Measurements from ENCODE around the gene ARHGAP19. TPM values are rescaled to one million over a fixed set of nuclear protein-coding genes. Genes with fewer than 3 reads are reported as not detected.

The ARHGAP19 gene
- total and polyA plus RNA-seq, 8 donors: 1.2 to 16.2 (median 6.3) TPM

DNA sequence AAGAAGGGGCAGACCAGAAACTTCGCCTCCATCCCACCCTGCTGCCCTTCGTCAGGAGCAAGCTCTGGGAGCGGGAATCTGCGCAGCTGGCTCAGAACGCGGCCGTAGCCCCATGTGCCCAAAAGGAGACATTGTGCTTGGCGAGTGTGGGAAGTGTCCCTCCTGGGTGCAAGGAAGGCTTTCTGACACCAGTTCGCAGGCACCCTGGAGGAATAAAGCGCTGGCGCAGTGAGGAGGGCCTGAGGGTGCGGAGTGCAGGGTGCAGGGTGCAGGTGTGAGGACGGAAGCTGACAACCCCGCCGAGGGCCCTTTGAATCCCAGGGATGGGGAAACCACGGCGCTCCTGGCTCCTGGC lies 107.5 kb downstream of the ARHGAP19 start:
- Histone ChIP-seq H3K4me3 (peak overlapping the region in 1 of 4 donors; percentile 49), H3K9me3 (no peaks in the 10 kb centered on the region), H3K4me1 (peaks cover 8 to 16% (median 13%) of the 10 kb centered on the region in 4 donors), H3K27ac (no peak overlapping the region), H3K36me3 (no peaks in the 10 kb centered on the region), H3K27me3 (peaks cover 9 to 93% (median 48%) of the 10 kb centered on the region in 3 donors)
- 13 to 46% (median 19%) methylated on average over 8 to 17 of the region's 17 CpGs for WGBS, 5 donors
- DNase-seq: no peak
- TF ChIP-seq POLR2AphosphoS5 (IDR thresholded peaks at IDR 0.05): no peak
- TF ChIP-seq, protein P1, sequence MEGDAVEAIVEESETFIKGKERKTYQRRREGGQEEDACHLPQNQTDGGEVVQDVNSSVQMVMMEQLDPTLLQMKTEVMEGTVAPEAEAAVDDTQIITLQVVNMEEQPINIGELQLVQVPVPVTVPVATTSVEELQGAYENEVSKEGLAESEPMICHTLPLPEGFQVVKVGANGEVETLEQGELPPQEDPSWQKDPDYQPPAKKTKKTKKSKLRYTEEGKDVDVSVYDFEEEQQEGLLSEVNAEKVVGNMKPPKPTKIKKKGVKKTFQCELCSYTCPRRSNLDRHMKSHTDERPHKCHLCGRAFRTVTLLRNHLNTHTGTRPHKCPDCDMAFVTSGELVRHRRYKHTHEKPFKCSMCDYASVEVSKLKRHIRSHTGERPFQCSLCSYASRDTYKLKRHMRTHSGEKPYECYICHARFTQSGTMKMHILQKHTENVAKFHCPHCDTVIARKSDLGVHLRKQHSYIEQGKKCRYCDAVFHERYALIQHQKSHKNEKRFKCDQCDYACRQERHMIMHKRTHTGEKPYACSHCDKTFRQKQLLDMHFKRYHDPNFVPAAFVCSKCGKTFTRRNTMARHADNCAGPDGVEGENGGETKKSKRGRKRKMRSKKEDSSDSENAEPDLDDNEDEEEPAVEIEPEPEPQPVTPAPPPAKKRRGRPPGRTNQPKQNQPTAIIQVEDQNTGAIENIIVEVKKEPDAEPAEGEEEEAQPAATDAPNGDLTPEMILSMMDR (IDR thresholded peaks at IDR 0.05): no peak
- no peak for TF ChIP-seq EP300 (IDR thresholded peaks at IDR 0.05)
- no peak for TF ChIP-seq POLR2A (IDR thresholded peaks at IDR 0.05)
- intact Hi-C loops (cut with DNase I; ENCODE audit: low total_unique reads): no loop called here

- no peak for DNase-seq
- WGBS, 5 donors: 82 to 97% (median 95%) methylated on average over 3 of the region's 3 CpGs
- no peaks in the 10 kb centered on the region for H3K9me3 ChIP-seq
- H3K4me3 ChIP-seq: no peak overlapping the region
- TF ChIP-seq, protein P1 (IDR thresholded peaks at IDR 0.05): no peak
- TF ChIP-seq POLR2A (IDR thresholded peaks at IDR 0.05) (no peak), POLR2AphosphoS5 (IDR thresholded peaks at IDR 0.05) (no peak)
- intact Hi-C loops (cut with DNase I; ENCODE audit: low total_unique reads): no loop called here
- no peaks in the 10 kb centered on the region for H3K36me3 ChIP-seq
- peaks cover 9 to 94% (median 58%) of the 10 kb centered on the region in 3 donors for H3K27me3 ChIP-seq
- H3K27ac ChIP-seq: no peak overlapping the region
- H3K4me1 ChIP-seq: peaks cover 8 to 23% (median 16%) of the 10 kb centered on the region in 4 donors
Measured at GRCh38 chr10:97183314-97183713, 109.1 kb downstream of the ARHGAP19 start.

- intact Hi-C loops (cut with DNase I; ENCODE audit: low total_unique reads): no loop called here
- peaks cover 8 to 23% (median 16%) of the 10 kb centered on the region in 4 donors for H3K4me1 ChIP-seq
- WGBS, 5 donors: 82 to 86% (median 84%) methylated on average over 10 of the region's 10 CpGs
- H3K4me3 ChIP-seq: no peak overlapping the region
- no peak overlapping the region for H3K27ac ChIP-seq
- no peaks in the 10 kb centered on the region for H3K9me3 ChIP-seq
- no peak for DNase-seq
- H3K36me3 ChIP-seq: no peaks in the 10 kb centered on the region
- H3K27me3 ChIP-seq: peaks cover 9 to 94% (median 56%) of the 10 kb centered on the region in 3 donors
- TF ChIP-seq POLR2A (IDR thresholded peaks at IDR 0.05): no peak
- no peak for TF ChIP-seq EP300 (IDR thresholded peaks at IDR 0.05)
- TF ChIP-seq POLR2AphosphoS5 (IDR thresholded peaks at IDR 0.05): no peak
- TF ChIP-seq, protein P1 (IDR thresholded peaks at IDR 0.05): no peak
Measured at GRCh38 chr10:97182288-97182990, 110.0 kb downstream of the ARHGAP19 start.

- Histone ChIP-seq H3K4me3 (no peak overlapping the region), H3K4me1 (peaks cover 6 to 19% (median 13%) of the 10 kb centered on the region in 4 donors), H3K36me3 (no peaks in the 10 kb centered on the region), H3K9me3 (no peaks in the 10 kb centered on the region), H3K27me3 (peaks cover 9 to 94% (median 44%) of the 10 kb centered on the region in 3 donors), H3K27ac (no peak overlapping the region)
- TF ChIP-seq POLR2A (IDR thresholded peaks at IDR 0.05): no peak
- TF ChIP-seq EP300 (IDR thresholded peaks at IDR 0.05): no peak
- TF ChIP-seq, protein P1 (IDR thresholded peaks at IDR 0.05): no peak
- no peak for TF ChIP-seq POLR2AphosphoS5 (IDR thresholded peaks at IDR 0.05)
- WGBS, 5 donors: 86 to 93% (median 88%) methylated on average over 9 to 10 of the region's 10 CpGs
- intact Hi-C loops (cut with DNase I; ENCODE audit: low total_unique reads): no loop called here
- DNase-seq: no peak
Measured at GRCh38 chr10:97180986-97181385, 111.5 kb downstream of the ARHGAP19 start.
